Glutamatergic neuron (in vitro differentiated cells): ENCODE results near the gene TSPAN14. TPM values are rescaled to one million over a fixed set of nuclear protein-coding genes. Genes with fewer than 3 reads are reported as not detected.
A peak's percentile ranks its signal among the peaks of the same experiment; 100 is the strongest.

Experiments
- DNase-seq: peaks from one replicate; pipeline ENCODE4 v3.0.0; 2022
- H3K27ac Mint-ChIP-seq: one replicate; pipeline ENCODE4 v1.8.0; 2020; ENCODE audit warnings: mild to moderate bottlenecking, mixed read lengths, inconsistent platforms; ENCODE audit not compliant: unreplicated experiment
- H3K27me3 Mint-ChIP-seq: one replicate; pipeline ENCODE4 v1.8.0; 2020; ENCODE audit warnings: mild to moderate bottlenecking, moderate library complexity, mixed read lengths, inconsistent platforms; ENCODE audit not compliant: unreplicated experiment
- H3K36me3 Mint-ChIP-seq: one replicate; pipeline ENCODE4 v1.8.0; 2020; ENCODE audit warnings: mild to moderate bottlenecking, mixed read lengths, inconsistent platforms; ENCODE audit not compliant: unreplicated experiment
- H3K4me1 Mint-ChIP-seq: one replicate; pipeline ENCODE4 v1.8.0; 2020; ENCODE audit warnings: mild to moderate bottlenecking, low read depth, mixed read lengths, inconsistent platforms; ENCODE audit not compliant: unreplicated experiment
- H3K4me3 Mint-ChIP-seq: one replicate; pipeline ENCODE4 v1.8.0; 2020; ENCODE audit warnings: mild to moderate bottlenecking, mixed read lengths, inconsistent platforms; ENCODE audit not compliant: unreplicated experiment
- H3K9me3 Mint-ChIP-seq: one replicate; pipeline ENCODE4 v1.8.0; 2020; ENCODE audit warnings: mild to moderate bottlenecking, moderate library complexity, mixed read lengths, inconsistent platforms; ENCODE audit not compliant: unreplicated experiment
- CTCF ChIP-seq: fragments of 200-600 bp; sonication (generic); IDR thresholded peaks from one replicate; pipeline ENCODE4 v1.5.0; 2021; ENCODE audit not compliant: partially characterized antibody, unreplicated experiment
- total RNA-seq: library from RNA; stranded (reverse); fragmentation: NEBNext Ultra II Directional; extraction: Animal tissue kit (Norgen Biotek cat#: 25700); gene quantifications from one replicate; pipeline ENCODE4 v1.2.1, GENCODE V29; 2021; ENCODE audit not compliant: unreplicated experiment

The TSPAN14 gene
- total RNA-seq, 1 donor from 2014 or later: 141 TPM

GRCh38 chr10:80485076-80485945, 31.2 kb downstream of the TSPAN14 start:
- Mint-ChIP-seq H3K27ac (peak overlapping the region; percentile 74), H3K27me3 (peaks cover 5% of the 10 kb centered on the region), H3K4me1 (peaks cover 40% of the 10 kb centered on the region), H3K36me3 (peaks cover 9% of the 10 kb centered on the region), H3K4me3 (peak overlapping the region; percentile 40), H3K9me3 (peaks cover 7% of the 10 kb centered on the region)
- no peak for DNase-seq
- TF ChIP-seq CTCF: no peak

- peaks cover 40% of the 10 kb centered on the region for H3K4me1 Mint-ChIP-seq
- DNase-seq: no peak
- H3K27me3 Mint-ChIP-seq: peaks cover 5% of the 10 kb centered on the region
- peak overlapping the region; percentile 24 for H3K27ac Mint-ChIP-seq
- no peak for TF ChIP-seq CTCF
- H3K4me3 Mint-ChIP-seq: peak overlapping the region; percentile 40
- peaks cover 15% of the 10 kb centered on the region for H3K36me3 Mint-ChIP-seq
- peaks cover 10% of the 10 kb centered on the region for H3K9me3 Mint-ChIP-seq
These were observed 32.0 kb downstream of the TSPAN14 start for GRCh38 chr10:80485946-80486764.

- H3K9me3 Mint-ChIP-seq: peaks cover 12% of the 10 kb centered on the region
- no peak for DNase-seq
- peaks cover 37% of the 10 kb centered on the region for H3K4me1 Mint-ChIP-seq
- no peak overlapping the region for H3K27ac Mint-ChIP-seq
- peaks cover 4% of the 10 kb centered on the region for H3K27me3 Mint-ChIP-seq
- TF ChIP-seq CTCF: no peak
- H3K4me3 Mint-ChIP-seq: no peak overlapping the region
- peaks cover 15% of the 10 kb centered on the region for H3K36me3 Mint-ChIP-seq
These were observed 32.8 kb downstream of the TSPAN14 start for GRCh38 chr10:80486785-80487420.

GRCh38 chr10:80487421-80487785, 33.3 kb downstream of the TSPAN14 start:
- peaks cover 3% of the 10 kb centered on the region for H3K27me3 Mint-ChIP-seq
- H3K27ac Mint-ChIP-seq: no peak overlapping the region
- H3K9me3 Mint-ChIP-seq: peaks cover 12% of the 10 kb centered on the region
- no peak for TF ChIP-seq CTCF
- peaks cover 35% of the 10 kb centered on the region for H3K4me1 Mint-ChIP-seq
- DNase-seq: no peak
- no peak overlapping the region for H3K4me3 Mint-ChIP-seq
- H3K36me3 Mint-ChIP-seq: peaks cover 15% of the 10 kb centered on the region
